22Rv1 (cell line): ENCODE results near the gene MYO1F.

Source experiments
- H3K27ac ChIP-seq: fragments of 450-650 bp; 2 replicates; pipeline ENCODE4 v1.5.1; 2017
- ZFX ChIP-seq: fragments of 450-650 bp; IDR thresholded peaks from 2 replicates; pipeline ENCODE4 v1.6.1; 2017; ENCODE audit warnings: antibody characterized with exemption, borderline replicate concordance
- TF ChIP-seq, protein P1 (sequence below): fragments of 450-650 bp; IDR thresholded peaks from 2 replicates; pipeline ENCODE4 v1.5.1; 2017; ENCODE audit warnings: mild to moderate bottlenecking

MYO1F gene

DNA sequence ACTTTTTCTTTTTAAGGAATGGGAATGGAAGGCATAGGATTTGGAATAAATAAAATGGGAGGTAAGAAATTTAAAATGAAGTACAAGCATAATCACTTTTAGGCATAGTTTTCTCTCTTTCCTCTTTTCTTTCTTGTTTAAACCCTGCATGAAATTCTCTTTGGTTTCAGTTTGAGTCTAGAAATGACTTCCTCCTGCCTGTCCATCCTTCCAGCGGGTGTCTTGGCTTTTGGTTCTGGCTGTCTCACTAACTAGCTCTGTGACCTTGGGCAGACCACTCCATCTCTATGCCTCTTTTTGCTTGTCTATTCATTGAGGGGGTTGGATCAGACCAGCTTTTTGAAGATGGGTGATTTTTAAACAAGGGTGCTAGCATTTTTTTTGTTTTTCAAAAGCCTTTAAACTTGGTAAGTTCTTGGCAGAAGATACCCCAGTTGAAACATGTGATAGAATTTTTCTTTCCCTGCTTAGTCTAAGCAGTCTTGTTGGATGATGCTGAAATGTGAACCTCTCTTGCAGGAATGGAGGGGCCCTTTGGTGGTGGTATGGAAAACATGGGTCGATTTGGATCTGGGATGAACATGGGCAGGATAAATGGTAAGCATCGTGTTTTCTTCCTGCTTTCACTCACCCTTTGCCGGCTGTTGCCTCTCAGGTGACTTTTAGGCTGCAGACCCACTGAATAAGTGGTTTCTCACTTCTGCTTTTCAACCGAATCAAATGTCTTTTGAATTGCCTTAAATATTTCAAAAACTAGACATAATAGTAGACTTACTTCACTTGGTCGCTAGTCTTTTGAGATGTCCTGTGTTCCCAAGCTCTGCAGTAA is 103.4 kb downstream of the MYO1F start:
- no peak overlapping the region for H3K27ac ChIP-seq
- TF ChIP-seq ZFX, result no peak
- TF ChIP-seq, protein P1, sequence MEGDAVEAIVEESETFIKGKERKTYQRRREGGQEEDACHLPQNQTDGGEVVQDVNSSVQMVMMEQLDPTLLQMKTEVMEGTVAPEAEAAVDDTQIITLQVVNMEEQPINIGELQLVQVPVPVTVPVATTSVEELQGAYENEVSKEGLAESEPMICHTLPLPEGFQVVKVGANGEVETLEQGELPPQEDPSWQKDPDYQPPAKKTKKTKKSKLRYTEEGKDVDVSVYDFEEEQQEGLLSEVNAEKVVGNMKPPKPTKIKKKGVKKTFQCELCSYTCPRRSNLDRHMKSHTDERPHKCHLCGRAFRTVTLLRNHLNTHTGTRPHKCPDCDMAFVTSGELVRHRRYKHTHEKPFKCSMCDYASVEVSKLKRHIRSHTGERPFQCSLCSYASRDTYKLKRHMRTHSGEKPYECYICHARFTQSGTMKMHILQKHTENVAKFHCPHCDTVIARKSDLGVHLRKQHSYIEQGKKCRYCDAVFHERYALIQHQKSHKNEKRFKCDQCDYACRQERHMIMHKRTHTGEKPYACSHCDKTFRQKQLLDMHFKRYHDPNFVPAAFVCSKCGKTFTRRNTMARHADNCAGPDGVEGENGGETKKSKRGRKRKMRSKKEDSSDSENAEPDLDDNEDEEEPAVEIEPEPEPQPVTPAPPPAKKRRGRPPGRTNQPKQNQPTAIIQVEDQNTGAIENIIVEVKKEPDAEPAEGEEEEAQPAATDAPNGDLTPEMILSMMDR, result no peak
